HepG2 (cell line): ENCODE results near the gene MYH10. TPM values are rescaled to one million over a fixed set of nuclear protein-coding genes. Genes with fewer than 3 reads are reported as not detected.

Source experiments
- BORCS8-MEF2B ChIP-seq: sonication (generic); formaldehyde crosslinking; IDR thresholded peaks from 2 replicates; pipeline ENCODE4 v1.8.0; 2022; ENCODE audit warnings: mild to moderate bottlenecking, missing genetic modification reagents
- CAMTA2 ChIP-seq: sonication (generic); formaldehyde crosslinking; IDR thresholded peaks from 2 replicates; pipeline ENCODE4 v1.4.0; 2020; ENCODE audit warnings: mild to moderate bottlenecking, missing genetic modification reagents, borderline replicate concordance
- CBX1 ChIP-seq: IDR thresholded peaks from one replicate; pipeline ENCODE4 v1.6.1; 2016; ENCODE audit warnings: antibody characterized with exemption, low read depth
- CHCHD3 ChIP-seq: sonication (generic); formaldehyde crosslinking; IDR thresholded peaks from 2 replicates; pipeline ENCODE4 v1.8.0; 2022; ENCODE audit warnings: mild to moderate bottlenecking, missing genetic modification reagents, moderate library complexity
- EED ChIP-seq: sonication (generic); formaldehyde crosslinking; IDR thresholded peaks from 2 replicates; pipeline ENCODE4 v1.5.0; 2020; ENCODE audit warnings: mild to moderate bottlenecking, missing genetic modification reagents
- HMGA1 ChIP-seq: sonication (generic); formaldehyde crosslinking; conservative IDR thresholded peaks from 2 replicates; pipeline ENCODE4 v1.4.0; 2020; ENCODE audit warnings: missing genetic modification reagents
- HOXA3 ChIP-seq: sonication (generic); formaldehyde crosslinking; IDR thresholded peaks from 2 replicates; pipeline ENCODE4 v1.5.0; 2020; ENCODE audit warnings: missing genetic modification reagents
- KLF11 ChIP-seq: IDR thresholded peaks from 2 replicates; pipeline ENCODE4 v1.6.1; 2016; ENCODE audit warnings: missing compliant biosample characterization
- NR2C2 ChIP-seq: sonication (generic); formaldehyde crosslinking; IDR thresholded peaks from 2 replicates; pipeline ENCODE4 v1.4.0; 2020; ENCODE audit warnings: missing genetic modification reagents, mild to moderate bottlenecking, moderate library complexity, borderline replicate concordance
- PAWR ChIP-seq: sonication (generic); formaldehyde crosslinking; IDR thresholded peaks from 2 replicates; pipeline ENCODE4 v1.4.0; 2020; ENCODE audit warnings: missing genetic modification reagents, mild to moderate bottlenecking, borderline replicate concordance
- STAG1 ChIP-seq: sonication (generic); formaldehyde crosslinking; IDR thresholded peaks from 2 replicates; pipeline ENCODE4 v1.4.0; 2020; ENCODE audit warnings: missing genetic modification reagents
- TFDP2 ChIP-seq: sonication (generic); formaldehyde crosslinking; IDR thresholded peaks from 2 replicates; pipeline ENCODE4 v1.4.0; 2020; ENCODE audit warnings: missing genetic modification reagents
- ZNF121 ChIP-seq: sonication (generic); formaldehyde crosslinking; IDR thresholded peaks from 2 replicates; pipeline ENCODE4 v1.5.0; 2020; ENCODE audit warnings: mild to moderate bottlenecking, missing genetic modification reagents
- ZNF230 ChIP-seq: sonication (generic); formaldehyde crosslinking; IDR thresholded peaks from 2 replicates; pipeline ENCODE4 v1.4.0; 2020; ENCODE audit warnings: mild to moderate bottlenecking, missing genetic modification reagents
- ZNF572 ChIP-seq: sonication (generic); formaldehyde crosslinking; IDR thresholded peaks from 2 replicates; pipeline ENCODE4 v1.5.1; 2020; ENCODE audit warnings: mild to moderate bottlenecking, missing genetic modification reagents
- ZNF614 ChIP-seq: IDR thresholded peaks from 2 replicates; pipeline ENCODE4 v1.6.1; 2018; ENCODE audit warnings: missing biosample characterization, missing genetic modification reagents, inconsistent platforms, borderline replicate concordance
- ZNF724P ChIP-seq: sonication (generic); formaldehyde crosslinking; IDR thresholded peaks from 2 replicates; pipeline ENCODE4 v1.8.0; 2022; ENCODE audit warnings: missing genetic modification reagents, borderline replicate concordance
- polyA plus RNA-seq, 8 experiments: library from polyadenylated mRNA; depleted of rRNA in 3 of 8; stranded (reverse) in 7 of 8; unstranded in 1 of 8; fragments of >200 nt; fragmentation: Illumina TruSeq in 4 of 8; extraction: Trizol in 4 of 8; gene quantifications; 2 replicates each; pipeline versions ENCODE4 v1.2.1 to v1.2.3, GENCODE V29; 2011 to 2016; ENCODE audit warnings: low read depth in 4 of 8, missing spikeins in 1 of 8, mixed read lengths in 1 of 8; ENCODE audit not compliant: insufficient read depth in 1 of 8
- total RNA-seq, 5 experiments: library from RNA; depleted of rRNA; stranded (reverse); fragments of >200 nt; fragmentation: Illumina TruSeq; extraction: Trizol; gene quantifications; 2 replicates each; pipeline ENCODE4 v1.2.3, GENCODE V29; 2016; ENCODE audit warnings: low read depth in 1 of 5
- TF ChIP-seq, protein P1 (sequence below): sonication (generic); formaldehyde crosslinking; IDR thresholded peaks from 2 replicates; pipeline ENCODE4 v1.4.0; 2020; ENCODE audit warnings: missing genetic modification reagents, mild to moderate bottlenecking, borderline replicate concordance
- TF ChIP-seq, protein P2 (sequence below), 2 experiments: IDR thresholded peaks; 2 replicates each; pipeline ENCODE4 v1.6.1; 2011 to 2012; ENCODE audit warnings: low read length in 2 of 2, borderline replicate concordance in 1 of 2, low read depth in 1 of 2, mild to moderate bottlenecking in 1 of 2, moderate library complexity in 1 of 2
- TF ChIP-seq, protein P3 (sequence below): sonication (generic); formaldehyde crosslinking; IDR thresholded peaks from 2 replicates; pipeline ENCODE4 v1.4.0; 2020; ENCODE audit warnings: mild to moderate bottlenecking, missing genetic modification reagents

MYH10 gene
- total and polyA plus RNA-seq, 2 of the 13 experiments (the other 11 are each of a cell fraction or from before 2014, with no cell fraction given), result 43.4 to 68.6 TPM

DNA sequence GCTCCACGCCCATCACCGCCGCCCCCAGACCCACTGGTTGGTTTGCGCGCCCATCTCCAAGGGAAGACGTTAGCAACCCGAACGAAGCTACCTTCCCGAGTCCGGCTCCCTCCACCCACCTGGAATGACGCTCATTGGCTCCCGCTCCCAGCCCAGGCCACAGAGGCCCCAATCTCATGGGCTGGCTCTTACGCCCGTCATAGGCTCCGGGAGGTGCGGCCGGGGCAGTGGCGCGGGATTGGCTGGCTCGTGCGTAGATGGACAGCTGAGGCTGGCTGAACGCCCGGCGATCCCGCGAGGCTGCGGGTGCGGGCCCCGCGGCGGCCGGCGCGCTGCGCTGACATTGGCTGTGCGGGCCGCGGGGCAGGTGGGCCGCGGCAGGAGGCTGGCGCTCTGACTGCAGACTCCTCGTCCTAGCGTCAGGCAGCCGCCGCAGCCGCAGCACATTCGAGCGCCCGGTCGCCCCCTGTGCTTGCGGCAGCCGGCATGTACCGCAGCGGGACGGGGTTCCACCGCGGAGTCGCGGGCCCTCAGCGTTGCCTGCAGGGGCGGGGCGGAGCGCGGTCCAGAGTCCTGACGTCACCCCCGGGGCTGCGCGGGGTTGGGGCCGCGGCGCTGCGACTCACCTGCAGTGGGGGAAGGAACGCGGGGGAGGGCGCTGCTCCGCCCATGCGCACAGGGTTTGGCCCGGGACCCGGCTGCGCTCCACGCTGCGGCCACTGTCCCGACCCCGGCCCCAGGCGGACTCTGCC lies 453 bp upstream of the MYH10 start (continued):
- TF ChIP-seq TFDP2 (CRISPR knock-in tag) (peak; percentile 36; the same call in 1 of the 2 replicates), CHCHD3 (no peak), ZNF724P (peak; percentile 81; the same call in 1 of the 2 replicates), STAG1 (CRISPR knock-in tag) (peak; percentile 37), ZNF614 (CRISPR knock-in tag) (no peak), ZNF230 (CRISPR knock-in tag) (peak; percentile 45; the same call in 1 of the 2 replicates), EED (CRISPR knock-in tag) (no peak), CAMTA2 (no peak), CBX1 (no peak), ZNF121 (CRISPR knock-in tag) (no peak), ZNF572 (CRISPR knock-in tag) (no peak), PAWR (CRISPR knock-in tag) (no peak), HOXA3 (CRISPR knock-in tag) (peak; percentile 85), HMGA1 (no peak), KLF11 (CRISPR knock-in tag) (no peak), NR2C2 (CRISPR knock-in tag) (peak; percentile 40; the same call in 1 of the 2 replicates), BORCS8-MEF2B (CRISPR knock-in tag) (0 out of 2 replicates have a peak, but pooled peaks have one; percentile 27)
- TF ChIP-seq, protein P1, sequence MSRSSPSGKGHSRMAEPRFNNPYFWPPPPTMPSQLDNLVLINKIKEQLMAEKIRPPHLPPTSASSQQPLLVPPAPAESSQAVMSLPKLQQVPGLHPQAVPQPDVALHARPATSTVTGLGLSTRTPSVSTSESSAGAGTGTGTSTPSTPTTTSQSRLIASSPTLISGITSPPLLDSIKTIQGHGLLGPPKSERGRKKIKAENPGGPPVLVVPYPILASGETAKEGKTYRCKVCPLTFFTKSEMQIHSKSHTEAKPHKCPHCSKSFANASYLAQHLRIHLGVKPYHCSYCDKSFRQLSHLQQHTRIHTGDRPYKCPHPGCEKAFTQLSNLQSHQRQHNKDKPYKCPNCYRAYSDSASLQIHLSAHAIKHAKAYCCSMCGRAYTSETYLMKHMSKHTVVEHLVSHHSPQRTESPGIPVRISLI (CRISPR knock-in tag), result peak; percentile 47; the same call in 1 of the 2 replicates
- TF ChIP-seq, protein P2, sequence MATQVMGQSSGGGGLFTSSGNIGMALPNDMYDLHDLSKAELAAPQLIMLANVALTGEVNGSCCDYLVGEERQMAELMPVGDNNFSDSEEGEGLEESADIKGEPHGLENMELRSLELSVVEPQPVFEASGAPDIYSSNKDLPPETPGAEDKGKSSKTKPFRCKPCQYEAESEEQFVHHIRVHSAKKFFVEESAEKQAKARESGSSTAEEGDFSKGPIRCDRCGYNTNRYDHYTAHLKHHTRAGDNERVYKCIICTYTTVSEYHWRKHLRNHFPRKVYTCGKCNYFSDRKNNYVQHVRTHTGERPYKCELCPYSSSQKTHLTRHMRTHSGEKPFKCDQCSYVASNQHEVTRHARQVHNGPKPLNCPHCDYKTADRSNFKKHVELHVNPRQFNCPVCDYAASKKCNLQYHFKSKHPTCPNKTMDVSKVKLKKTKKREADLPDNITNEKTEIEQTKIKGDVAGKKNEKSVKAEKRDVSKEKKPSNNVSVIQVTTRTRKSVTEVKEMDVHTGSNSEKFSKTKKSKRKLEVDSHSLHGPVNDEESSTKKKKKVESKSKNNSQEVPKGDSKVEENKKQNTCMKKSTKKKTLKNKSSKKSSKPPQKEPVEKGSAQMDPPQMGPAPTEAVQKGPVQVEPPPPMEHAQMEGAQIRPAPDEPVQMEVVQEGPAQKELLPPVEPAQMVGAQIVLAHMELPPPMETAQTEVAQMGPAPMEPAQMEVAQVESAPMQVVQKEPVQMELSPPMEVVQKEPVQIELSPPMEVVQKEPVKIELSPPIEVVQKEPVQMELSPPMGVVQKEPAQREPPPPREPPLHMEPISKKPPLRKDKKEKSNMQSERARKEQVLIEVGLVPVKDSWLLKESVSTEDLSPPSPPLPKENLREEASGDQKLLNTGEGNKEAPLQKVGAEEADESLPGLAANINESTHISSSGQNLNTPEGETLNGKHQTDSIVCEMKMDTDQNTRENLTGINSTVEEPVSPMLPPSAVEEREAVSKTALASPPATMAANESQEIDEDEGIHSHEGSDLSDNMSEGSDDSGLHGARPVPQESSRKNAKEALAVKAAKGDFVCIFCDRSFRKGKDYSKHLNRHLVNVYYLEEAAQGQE (IDR thresholded peaks at IDR 0.05; ENCODE audit: borderline replicate concordance in 1 of 2, low read depth in 1 of 2, low read length in 2 of 2), result no peak
- TF ChIP-seq, protein P3, sequence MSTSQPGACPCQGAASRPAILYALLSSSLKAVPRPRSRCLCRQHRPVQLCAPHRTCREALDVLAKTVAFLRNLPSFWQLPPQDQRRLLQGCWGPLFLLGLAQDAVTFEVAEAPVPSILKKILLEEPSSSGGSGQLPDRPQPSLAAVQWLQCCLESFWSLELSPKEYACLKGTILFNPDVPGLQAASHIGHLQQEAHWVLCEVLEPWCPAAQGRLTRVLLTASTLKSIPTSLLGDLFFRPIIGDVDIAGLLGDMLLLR (CRISPR knock-in tag), result 0 out of 2 replicates have a peak, but pooled peaks have one; percentile 77
